MCF 10A (cell line): ENCODE results near the gene TXNRD1. TPM values are rescaled to one million over a fixed set of nuclear protein-coding genes. Genes with fewer than 3 reads are reported as not detected.

ENCODE experiments used
- BruUV-seq: library from RNA; stranded (reverse); fragments of 400-500 nt; replicated peaks from 2 replicates; lab custom pipeline; 2021; lab: Mats Ljungman, UMichigan
- CTCF ChIA-PET: fragments of 300-600 bp; sonication (Branson Sonifier 250); formaldehyde crosslinking; extraction: SDS; loops from one replicate; lab custom pipeline; 2021; ENCODE audit warnings: antibody characterized with exemption, inconsistent platforms; lab: Yijun Ruan, JAX
- POLR2A ChIA-PET: fragments of 300-600, 350-650 bp; sonication (Branson Sonifier 250); formaldehyde crosslinking; extraction: SDS; loops from one replicate; lab custom pipeline; 2020; ENCODE audit warnings: antibody characterized with exemption, inconsistent platforms; lab: Yijun Ruan, JAX
- DNase-seq: peaks from one replicate; pipeline ENCODE4 v3.0.0-alpha.2; 2018; ENCODE audit not compliant: unreplicated experiment
- H3K27ac Mint-ChIP-seq: one replicate; pipeline ENCODE4 v1.8.0; 2022; ENCODE audit warnings: mild to moderate bottlenecking, low read depth, mixed read lengths; ENCODE audit not compliant: unreplicated experiment
- H3K27me3 Mint-ChIP-seq: one replicate; pipeline ENCODE4 v1.8.0; 2022; ENCODE audit warnings: mixed read lengths; ENCODE audit not compliant: insufficient read depth, unreplicated experiment
- H3K36me3 Mint-ChIP-seq: one replicate; pipeline ENCODE4 v1.8.0; 2022; ENCODE audit warnings: mild to moderate bottlenecking, moderate library complexity, mixed read lengths; ENCODE audit not compliant: insufficient read depth, unreplicated experiment
- H3K4me1 Mint-ChIP-seq: one replicate; pipeline ENCODE4 v1.8.0; 2022; ENCODE audit warnings: mixed read lengths; ENCODE audit not compliant: insufficient read depth, unreplicated experiment
- H3K4me3 Mint-ChIP-seq: one replicate; pipeline ENCODE4 v1.8.0; 2022; ENCODE audit warnings: mild to moderate bottlenecking, moderate library complexity, mixed read lengths; ENCODE audit not compliant: unreplicated experiment
- H3K9me3 Mint-ChIP-seq: one replicate; pipeline ENCODE4 v1.8.0; 2022; ENCODE audit warnings: mixed read lengths; ENCODE audit not compliant: unreplicated experiment
- CTCF ChIP-seq: fragments of 200-600 bp; IDR thresholded peaks from one replicate; pipeline ENCODE4 v1.8.0; 2022; ENCODE audit warnings: antibody characterized with exemption, mild to moderate bottlenecking; ENCODE audit not compliant: unreplicated experiment
- intact Hi-C: fragments of 100-400 bp; cut with micrococcal nuclease; formaldehyde crosslinking; loops from 2 replicates; pipeline ENCODE4 v1.14.1; 2022
- total RNA-seq: library from RNA; stranded (reverse); gene quantifications from 2 replicates; pipeline ENCODE4 v1.2.3, GENCODE V29; 2022

Gene TXNRD1
- total RNA-seq, 1 experiment from 2014 or later: 64.0 TPM

DNA sequence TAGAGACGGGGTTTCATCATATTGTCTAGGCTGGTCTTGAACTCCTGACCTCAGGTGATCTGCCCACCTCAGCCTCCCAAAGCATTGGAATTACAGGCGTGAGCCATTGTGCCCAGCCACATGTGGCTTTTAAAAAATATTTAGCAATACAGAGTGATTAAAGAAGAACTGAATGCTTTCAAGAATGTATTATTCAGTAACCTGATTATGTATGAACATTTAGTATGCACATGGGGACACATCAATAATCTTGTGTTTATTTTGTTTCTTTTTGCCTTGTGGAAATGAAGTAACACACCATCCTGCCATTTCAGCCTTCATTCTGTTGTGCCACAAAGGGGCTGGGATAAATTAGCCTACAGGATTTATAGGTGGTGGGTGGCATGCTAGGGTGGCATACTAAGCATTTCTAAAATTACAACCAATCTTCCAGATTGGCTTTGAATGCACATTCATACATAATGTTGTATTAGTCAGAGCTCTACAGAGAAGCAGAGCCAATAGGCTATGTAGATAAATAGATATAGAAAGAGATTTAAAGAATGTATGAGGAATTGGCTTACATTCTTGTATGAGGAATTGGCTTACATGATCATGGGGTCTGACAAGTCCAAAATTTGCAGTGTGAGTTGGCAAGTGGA lies 25.5 kb upstream of the TXNRD1 start:
- ChIA-PET POLR2A (no interaction called here), CTCF (interaction anchor here (0.6 to 0.8 kb wide), 3 partner anchors 45 to 864 kb away, joined by 3 read pairs; no protein-coding TSS in a partner anchor)
- Mint-ChIP-seq H3K27me3 (no peaks in the 10 kb centered on the region), H3K27ac (no peak overlapping the region), H3K4me1 (peaks cover 5% of the 10 kb centered on the region), H3K9me3 (no peaks in the 10 kb centered on the region), H3K36me3 (no peaks in the 10 kb centered on the region), H3K4me3 (no peak overlapping the region)
- intact Hi-C loops: no loop called here
- no peak for DNase-seq
- no peak for TF ChIP-seq CTCF
- BruUV-seq: no TSS peak

GRCh38 chr12:104190641-104191176 lies 24.9 kb upstream of the TXNRD1 start:
- no peak overlapping the region for H3K4me3 Mint-ChIP-seq
- no peak overlapping the region for H3K27ac Mint-ChIP-seq
- no TSS peak for BruUV-seq
- TF ChIP-seq CTCF: no peak
- no peaks in the 10 kb centered on the region for H3K36me3 Mint-ChIP-seq
- no peak for DNase-seq
- CTCF ChIA-PET: interaction anchor here (0.6 to 1.2 kb wide), 4 partner anchors 10 to 191 kb away, joined by 3 to 5 read pairs (median 4); no protein-coding TSS in a partner anchor
- H3K9me3 Mint-ChIP-seq: no peaks in the 10 kb centered on the region
- H3K27me3 Mint-ChIP-seq: no peaks in the 10 kb centered on the region
- POLR2A ChIA-PET: no interaction called here
- peaks cover 5% of the 10 kb centered on the region for H3K4me1 Mint-ChIP-seq
- intact Hi-C loops: no loop called here

- Mint-ChIP-seq H3K9me3 (peaks cover 6% of the 10 kb centered on the region), H3K4me1 (peaks cover 18% of the 10 kb centered on the region), H3K27ac (no peak overlapping the region), H3K4me3 (no peak overlapping the region), H3K27me3 (no peaks in the 10 kb centered on the region), H3K36me3 (no peaks in the 10 kb centered on the region)
- BruUV-seq: no TSS peak
- peak; percentile 31 for DNase-seq
- ChIA-PET POLR2A (no interaction called here), CTCF (no interaction called here)
- no peak for TF ChIP-seq CTCF
- intact Hi-C loops: no loop called here
These were observed 18.3 kb upstream of the TXNRD1 start for GRCh38 chr12:104197264-104197663.

- TF ChIP-seq CTCF: no peak
- Mint-ChIP-seq H3K27me3 (no peaks in the 10 kb centered on the region), H3K4me3 (no peak overlapping the region), H3K4me1 (peaks cover 18% of the 10 kb centered on the region), H3K36me3 (no peaks in the 10 kb centered on the region), H3K9me3 (peaks cover 6% of the 10 kb centered on the region), H3K27ac (no peak overlapping the region)
- no peak for DNase-seq
- POLR2A ChIA-PET: interaction anchor here (1.0 to 7.4 kb wide), 3 partner anchors 19 to 89 kb away, joined by 3 to 58 read pairs (median 5); no protein-coding TSS in a partner anchor
- BruUV-seq: no TSS peak
- intact Hi-C loops: loop anchor here (2.0 kb wide), 1 partner anchor 901 kb away; no protein-coding TSS in a partner anchor
- CTCF ChIA-PET: interaction anchor here (0.6 to 3.6 kb wide), 26 partner anchors 10 to 854 kb away, joined by 3 to 28 read pairs (median 4); no protein-coding TSS in a partner anchor
These were observed 15.6 kb upstream of the TXNRD1 start for GRCh38 chr12:104199964-104200363.
